HG03064 (cell line): ENCODE measurements around the gene MAPK9.

ENCODE experiments used
- ATAC-seq: cut with Tn5 transposase; IDR thresholded peaks from one replicate; pipeline ENCODE4 v1.9.1; 2021; ENCODE audit warnings: low read depth; ENCODE audit not compliant: unreplicated experiment

MAPK9 gene

DNA sequence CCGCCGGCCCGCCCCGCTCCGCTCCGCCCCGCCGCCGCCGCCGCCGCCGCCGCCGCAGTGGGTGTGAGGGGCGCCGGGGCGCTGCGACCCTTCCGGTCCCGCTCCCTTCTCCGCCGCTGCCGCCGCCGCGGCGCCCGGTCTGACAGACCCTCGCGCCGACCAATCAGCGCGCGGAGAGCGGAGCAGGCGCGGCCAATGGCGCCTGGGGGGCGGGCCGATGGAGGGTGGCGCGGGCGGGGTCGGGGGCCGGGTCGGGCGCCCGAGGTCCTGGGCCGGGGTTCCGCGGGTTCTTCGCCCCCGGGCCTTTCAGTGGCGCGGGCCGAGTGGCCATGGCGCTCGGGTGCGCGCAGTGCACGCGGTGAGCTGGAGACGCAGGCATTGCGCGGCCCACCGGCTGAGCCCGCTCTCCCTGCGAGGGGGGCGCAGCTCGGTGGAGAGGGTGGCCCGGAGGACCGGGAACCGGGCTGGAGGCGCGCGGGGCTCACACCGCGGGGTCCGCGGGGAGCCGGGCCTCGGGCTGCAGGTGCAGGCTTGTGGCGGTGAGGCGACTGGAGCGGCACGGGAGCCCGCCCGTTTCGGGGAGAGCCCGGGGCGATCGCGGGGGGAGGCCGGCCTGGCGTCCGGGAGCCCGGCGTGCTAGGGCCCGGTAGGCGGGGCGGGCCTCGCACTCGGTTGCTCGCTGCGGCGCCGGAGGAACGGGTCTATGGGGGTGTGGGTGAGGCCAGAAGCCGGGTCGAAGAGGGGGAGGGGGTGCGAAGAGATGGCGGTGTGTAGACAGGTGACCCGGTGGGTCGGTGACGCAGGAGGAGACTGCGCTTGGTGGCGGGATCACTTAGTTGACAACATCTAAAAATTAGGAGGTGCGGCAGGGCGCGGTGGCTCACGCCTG is at the start of gene MAPK9:
Gene MAPK9 (minus strand): TSS at position 141 of the 889 bp plus-strand sequence. CDS start 11,522 bp downstream, outside the sequence.
- ATAC-seq: peak; percentile 83

DNA sequence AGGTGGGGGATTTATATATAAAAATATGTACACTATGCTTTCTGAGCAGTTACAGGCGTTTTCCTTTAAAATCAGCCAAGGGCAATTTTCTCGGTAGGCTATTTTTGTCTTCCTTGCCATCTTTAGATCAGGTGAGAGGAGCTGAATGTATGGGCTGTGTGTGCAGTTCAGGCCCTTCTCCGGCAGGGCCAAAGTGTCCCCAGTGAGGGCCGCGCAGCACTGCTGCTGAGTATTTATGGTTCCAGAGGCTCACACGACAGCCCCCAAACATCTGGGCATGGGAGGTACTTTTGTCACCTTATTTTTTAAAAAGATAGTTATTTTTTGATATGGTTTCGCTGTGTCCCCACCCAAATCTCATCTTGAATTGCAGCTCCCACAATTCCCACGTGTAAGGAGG is 49.7 kb upstream of the MAPK9 start:
- ATAC-seq: no peak

DNA sequence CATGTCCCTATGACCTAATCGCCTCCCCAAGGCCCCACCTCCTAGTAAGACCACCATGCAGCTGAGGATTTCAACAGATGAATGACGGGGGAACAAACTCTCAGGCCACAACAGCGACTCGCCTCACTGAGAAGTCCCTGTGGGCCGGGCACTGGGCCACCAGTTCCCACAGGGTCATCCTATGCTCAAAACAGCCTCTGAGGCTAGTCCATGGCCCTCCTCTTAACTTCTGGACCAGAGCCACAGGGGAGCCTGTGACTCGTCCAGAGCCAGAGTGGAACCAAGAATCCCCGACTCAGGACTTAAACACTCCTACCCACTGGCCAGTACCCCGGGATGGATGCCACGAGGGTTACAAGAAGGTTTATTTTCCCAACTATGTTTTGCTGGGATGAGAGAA is 49.0 kb upstream of the MAPK9 start:
- no peak for ATAC-seq

DNA sequence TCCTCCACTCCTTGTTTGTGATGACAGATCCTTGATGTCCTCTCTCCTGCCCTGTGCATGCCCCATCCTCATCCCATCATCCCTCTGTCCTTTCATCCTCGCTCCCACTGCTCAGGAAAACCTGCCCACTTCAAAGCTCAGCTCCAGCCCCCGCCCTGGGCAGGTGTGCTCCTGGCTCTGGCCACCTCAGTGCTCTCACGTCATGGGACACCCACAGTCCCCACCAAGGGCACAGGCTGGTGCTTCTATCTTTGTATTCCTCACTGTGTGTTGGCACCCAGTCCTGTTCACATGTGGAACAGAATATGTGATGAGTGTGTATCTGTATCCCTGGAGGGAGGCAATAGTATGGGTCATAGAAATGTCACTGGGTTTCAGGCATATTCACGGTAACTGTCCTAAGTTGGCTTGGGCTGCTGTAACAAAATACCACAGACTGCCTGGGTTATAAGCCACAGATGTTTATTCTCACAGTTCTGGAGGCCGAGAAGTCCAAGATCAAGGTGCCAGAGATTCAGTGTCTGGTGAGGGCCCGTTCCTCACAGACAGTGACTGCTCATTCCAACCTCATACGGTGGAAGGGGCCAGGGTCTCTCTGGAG is 47.8 kb upstream of the MAPK9 start:
- ATAC-seq: no peak

GRCh38 chr5:180338001-180338707 is 46.3 kb upstream of the MAPK9 start:
- no peak for ATAC-seq

DNA sequence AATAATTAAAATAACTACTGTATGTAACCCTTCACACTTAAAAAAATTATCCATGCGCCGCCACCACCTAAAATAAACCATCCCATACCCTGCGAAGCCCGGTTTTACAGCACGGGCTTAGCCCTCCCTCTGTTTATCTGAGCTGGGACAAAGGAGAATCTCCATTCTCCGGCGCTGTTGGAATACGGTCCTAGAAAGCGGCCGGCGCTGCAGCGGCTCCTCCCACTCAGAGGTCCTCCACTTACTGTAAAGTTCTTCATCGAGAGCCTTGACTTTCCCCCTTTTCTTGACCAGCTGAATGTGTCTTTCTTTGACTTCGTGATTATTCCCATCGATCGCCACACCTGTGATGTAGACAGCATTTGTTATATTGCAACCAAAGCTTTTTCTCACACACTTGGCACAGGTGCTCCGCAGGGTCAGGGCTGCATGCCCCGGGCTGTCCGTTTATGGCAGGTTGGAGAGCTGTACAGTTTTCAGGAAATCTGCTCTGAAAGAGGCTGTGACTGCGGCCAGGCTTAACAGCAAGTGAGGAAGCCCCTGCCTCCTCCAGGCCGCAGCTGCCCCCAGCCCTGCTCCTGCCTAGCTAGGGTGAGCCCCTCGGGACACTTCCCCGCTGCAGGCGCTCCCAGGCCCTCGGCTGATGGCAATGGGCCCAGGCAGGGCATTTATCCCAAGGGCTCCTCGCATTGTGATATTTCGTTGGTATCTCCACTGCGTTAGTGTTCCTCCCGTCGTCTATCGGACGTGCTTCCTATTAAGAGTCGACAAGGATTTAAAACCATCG is 44.5 kb upstream of the MAPK9 start:
- ATAC-seq: no peak

DNA sequence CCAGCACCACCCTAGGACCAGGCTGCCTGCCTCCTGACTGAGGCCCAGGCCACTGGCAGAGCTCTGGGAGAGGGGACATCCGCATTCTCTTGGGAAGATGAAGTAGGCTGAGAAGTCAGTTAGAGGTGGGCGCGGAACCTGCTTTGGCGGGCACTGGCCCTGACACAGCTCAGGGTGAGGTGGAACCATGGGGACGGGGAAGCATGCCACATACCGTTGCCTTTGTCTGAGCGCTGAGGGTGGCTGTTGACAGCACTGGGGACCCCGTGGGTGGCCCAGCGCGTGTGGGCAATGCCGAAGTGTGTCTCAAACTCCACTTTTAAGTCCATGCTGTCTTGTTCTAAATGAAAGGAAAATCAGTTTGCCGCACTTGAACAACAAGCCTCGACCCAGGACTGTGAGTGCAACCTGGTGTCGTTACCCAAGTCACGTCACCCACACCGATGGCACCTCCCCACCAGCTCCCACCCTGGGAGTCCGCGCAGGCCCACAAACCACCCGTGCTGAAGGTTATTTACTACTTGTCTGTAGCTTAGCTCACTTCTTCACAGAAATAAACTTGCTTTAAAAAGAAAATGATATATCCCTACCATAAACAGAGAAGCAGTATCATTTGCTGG is 43.8 kb upstream of the MAPK9 start:
- ATAC-seq: no peak

DNA sequence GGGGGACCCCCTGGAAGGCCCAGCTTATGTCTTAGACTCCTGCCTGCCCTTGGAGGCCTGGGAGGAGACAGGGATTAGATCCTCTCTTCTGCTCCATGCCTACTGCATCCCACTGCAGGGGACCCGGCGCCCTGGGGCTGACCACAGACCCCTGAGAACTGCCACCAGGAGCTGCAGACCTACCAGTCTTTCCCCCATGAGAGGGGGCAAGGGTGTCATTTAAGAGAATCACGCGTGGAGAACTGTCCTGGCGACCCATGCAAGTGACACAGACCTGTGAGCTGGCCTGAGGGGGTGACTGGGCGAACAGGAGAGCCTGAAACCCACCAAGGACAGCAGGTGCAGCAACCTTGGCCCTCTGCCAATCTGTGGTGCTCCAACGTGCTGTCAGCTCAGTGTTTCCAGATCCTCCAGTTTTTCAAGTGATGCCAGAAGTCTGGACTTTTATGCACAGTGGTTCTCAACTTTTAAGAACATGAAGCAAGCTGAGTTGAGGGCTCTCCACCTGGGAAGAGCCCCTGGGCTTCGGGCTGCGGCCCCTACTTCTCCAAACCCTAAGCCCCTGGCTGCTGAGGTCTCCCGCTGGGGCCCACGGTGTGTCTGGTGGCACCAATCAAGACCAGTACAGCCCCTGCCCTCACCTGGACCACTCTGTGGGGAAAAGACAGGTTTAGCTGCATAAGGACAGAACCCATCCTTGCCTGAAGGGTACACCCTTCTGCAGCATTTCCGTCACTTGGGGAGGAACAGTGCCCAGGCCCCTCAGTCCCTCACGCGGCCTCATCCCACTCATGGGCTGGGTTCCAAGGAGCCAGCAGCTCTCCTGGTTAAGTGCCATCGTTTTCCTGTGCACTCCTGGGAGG is 43.1 kb upstream of the MAPK9 start:
- ATAC-seq: no peak

DNA sequence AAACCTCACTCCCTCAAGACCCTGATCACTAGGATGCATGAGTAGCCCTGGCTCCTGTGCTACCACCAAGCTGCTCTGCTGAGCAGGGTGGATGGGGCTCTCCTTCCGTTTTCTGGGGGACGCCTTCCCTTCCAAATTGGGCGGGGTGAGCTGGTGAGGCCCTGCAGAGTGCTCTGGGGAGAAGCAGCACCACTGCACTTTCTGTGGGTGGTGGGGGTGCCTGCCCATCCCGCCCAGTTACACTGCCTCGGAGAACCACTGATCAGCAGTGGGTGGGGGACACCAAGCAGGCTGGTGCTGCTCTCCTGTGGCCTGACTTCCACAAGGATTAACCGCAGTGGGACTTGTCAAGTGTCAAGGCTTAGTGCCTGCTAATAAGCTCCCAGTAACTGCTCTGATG is 42.3 kb upstream of the MAPK9 start:
- no peak for ATAC-seq

DNA sequence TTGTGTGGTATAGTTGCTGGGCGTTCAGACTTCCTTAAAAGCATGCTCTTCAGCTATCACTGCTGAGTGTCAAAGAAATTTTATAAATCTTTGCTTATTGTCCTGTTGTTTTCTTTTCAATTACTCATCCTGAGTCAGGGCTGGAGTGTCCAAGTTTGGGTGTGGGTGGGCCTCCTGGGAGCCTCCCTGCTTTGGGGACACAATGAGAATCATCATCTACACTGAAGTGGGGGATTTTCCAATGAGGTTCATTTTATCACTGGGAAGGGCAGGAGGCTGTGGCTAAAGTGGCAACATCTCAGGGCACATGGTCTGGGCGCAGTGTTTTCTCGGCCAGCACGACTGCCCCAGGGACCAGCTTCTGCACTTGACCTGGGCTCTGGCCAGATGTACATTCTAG is 41.8 kb upstream of the MAPK9 start:
- ATAC-seq: no peak

- no peak for ATAC-seq
These were observed 41.0 kb upstream of the MAPK9 start for GRCh38 chr5:180332861-180333260.

- no peak for ATAC-seq
These were observed 40.2 kb upstream of the MAPK9 start for GRCh38 chr5:180332051-180332517.

DNA sequence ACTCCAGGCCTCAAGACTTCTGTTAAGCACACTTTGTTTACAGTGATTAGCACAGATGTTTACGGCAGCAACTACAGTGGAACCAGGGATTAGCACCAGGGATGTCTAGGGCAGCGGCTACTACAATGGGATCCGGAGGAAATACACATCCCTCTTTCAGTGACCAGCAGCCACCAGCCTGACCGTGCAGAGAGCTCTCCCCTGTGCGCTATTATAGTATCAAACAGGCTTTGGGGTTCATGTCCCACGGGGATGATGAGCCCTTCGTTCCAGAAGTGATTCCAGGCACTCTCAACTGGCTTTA is 39.7 kb upstream of the MAPK9 start:
- no peak for ATAC-seq

- no peak for ATAC-seq
These were observed 39.1 kb upstream of the MAPK9 start for GRCh38 chr5:180330810-180331646.

- ATAC-seq: no peak
These were observed 38.4 kb upstream of the MAPK9 start for GRCh38 chr5:180330270-180330648.

- no peak for ATAC-seq
These were observed 37.9 kb upstream of the MAPK9 start for GRCh38 chr5:180329606-180330269.

DNA sequence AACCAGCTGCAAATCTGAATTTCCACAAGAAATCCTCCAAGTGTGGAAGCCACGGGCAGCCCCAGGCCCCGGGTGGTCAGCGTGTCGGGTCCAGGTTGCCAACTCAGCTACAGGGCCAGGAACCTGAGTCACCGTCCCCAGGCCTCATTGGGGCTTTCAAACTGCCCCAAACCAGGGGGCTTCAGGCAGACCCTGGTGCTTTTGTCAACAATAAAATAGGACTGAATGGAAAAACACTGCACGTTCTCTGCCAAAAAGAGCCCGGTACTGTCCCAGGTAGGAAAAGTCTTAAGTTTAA is 37.2 kb upstream of the MAPK9 start:
- no peak for ATAC-seq
